Heart left ventricle (tissue), 16 donors: ENCODE measurements around the gene ERC1. TPM values are rescaled to one million over a fixed set of nuclear protein-coding genes. Genes with fewer than 3 reads are reported as not detected.

Experiments used
- ATAC-seq, 4 donors: fragments of 200-7000 bp; cut with Tn5 transposase; one replicate each; pipeline ENCODE4 v1.9.1; 2020 to 2022; ENCODE audit warnings: moderate library complexity in 4 of 4, mild to moderate bottlenecking in 3 of 4, moderate number of reproducible peaks in 1 of 4
- DNase-seq, 5 donors: peaks; one replicate each; pipeline ENCODE4 v3.0.0-alpha.2; 2020
- H3K27ac ChIP-seq, 12 donors: fragments of 200-600 bp; sonication (generic) in 4 of 12; one replicate each; pipeline versions ENCODE4 v1.5.0 to v1.8.0; 2016 to 2022; ENCODE audit warnings: mild to moderate bottlenecking in 2 of 12
- H3K27me3 ChIP-seq, 9 donors: fragments of 200-600 bp; sonication (generic) in 2 of 9; one replicate each; pipeline versions ENCODE4 v1.5.1 to v1.8.0; 2016 to 2022; ENCODE audit warnings: mild to moderate bottlenecking in 3 of 9
- H3K36me3 ChIP-seq, 9 donors: fragments of 200-600 bp; sonication (generic) in 2 of 9; one replicate each; pipeline versions ENCODE4 v1.5.0 to v1.8.0; 2018 to 2022; ENCODE audit warnings: mild to moderate bottlenecking in 2 of 9
- H3K4me1 ChIP-seq, 12 donors: fragments of 200-600 bp; sonication (generic) in 4 of 12; one replicate each; pipeline versions ENCODE4 v1.5.0 to v1.8.0; 2016 to 2022; ENCODE audit warnings: mild to moderate bottlenecking in 3 of 12
- H3K4me3 ChIP-seq, 12 donors: fragments of 200-600 bp; sonication (generic) in 4 of 12; one replicate each; pipeline versions ENCODE4 v1.5.0 to v1.8.0; 2017 to 2022; ENCODE audit warnings: mild to moderate bottlenecking in 9 of 12, moderate library complexity in 4 of 12
- H3K9me3 ChIP-seq, 12 donors: fragments of 200-600 bp; sonication (generic) in 4 of 12; one replicate each; pipeline versions ENCODE4 v1.5.0 to v1.8.0; 2016 to 2022; ENCODE audit warnings: mild to moderate bottlenecking in 1 of 12
- CTCF ChIP-seq, 12 donors: fragments of 200-600 bp; sonication (generic) in 4 of 12; IDR thresholded peaks; one replicate each; pipeline versions ENCODE4 v1.5.0 to v1.8.0; 2018 to 2022; ENCODE audit warnings: antibody characterized with exemption in 12 of 12, mild to moderate bottlenecking in 5 of 12
- POLR2A ChIP-seq, 2 donors: fragments of 450-650 bp; IDR thresholded peaks; one replicate each; pipeline ENCODE4 v1.6.1; 2017; ENCODE audit warnings: antibody characterized with exemption in 2 of 2, mild to moderate bottlenecking in 2 of 2, moderate library complexity in 2 of 2
- WGBS, 4 donors: extraction: QIAGEN DNeasy Blood & Tissue Kit in 2 of 4; methylation state at CpG; one replicate each; pipeline versions ENCODE4 v1.1.5 to v1.1.7; 2013 to 2018; 5-methylcytosine and 5-hydroxymethylcytosine counted together
- intact Hi-C, 10 donors: fragments of 100-400 bp; cut with DNase I; formaldehyde crosslinking; loops; one replicate each; pipeline versions ENCODE4 v1.11.1 to v1.14.2; 2022
- polyA plus RNA-seq, 2 donors: library from polyadenylated mRNA; stranded (reverse); fragments of 200-250 nt; gene quantifications; one replicate each; pipeline ENCODE4 v1.2.3, GENCODE V29; 2013
- total RNA-seq, 9 donors: library from RNA; depleted of rRNA in 2 of 9; stranded (reverse); fragments of >200 nt in 2 of 9; fragmentation: NEBNext Ultra II Directional in 3 of 9; extraction: Animal tissue kit (Norgen Biotek cat#: 25700) in 3 of 9; gene quantifications; one replicate each; pipeline versions ENCODE4 v1.1.0 to v1.2.4, GENCODE V29; 2016 to 2023
- donor health status: ischemic (EF 13 %, LVEDD 7.1; RV severe dilation, severe dysfunction).
- donor health status: healthy with polysubstance abuse.
- donor health status: DM: no; HTN: yes; CAD: no.
- donor health status: DM: no; HTN: no; CAD: no.
- donor health status: ischemic (EF 25% LVEDD 6.9; RV normal size, moderate dysfunction).
- donor health status: ischemic (EF 25% LVEDD 5.7; RV mildly dilated, moderate dysfunction).
- donor health status: healthy.
- donor health status: DM: yes; HTN: yes; CAD: no.
- donor health status: ischemic (EF 35%, LVEDD 5.7; RV mildly dilated, moderate dysfunction).
- donor health status: nonischemic (EF 11% LVEDD 7.7; RV severe dilation, severe dysfunction).
- donor health status: DM: yes; HTN: yes; CAD: no.
- donor health status: PGD.
- donor health status: ischemic (EF 29% LVEDD 5.4; RV normal size, mild dysfunction).
- donor health status: nonischemic (EF 23%, LVEDD 6.1; RV moderate dilation, normal function).

The ERC1 gene
- total and polyA plus RNA-seq, 11 donors = 13.5 to 84.0 (median 47.9) TPM

DNA sequence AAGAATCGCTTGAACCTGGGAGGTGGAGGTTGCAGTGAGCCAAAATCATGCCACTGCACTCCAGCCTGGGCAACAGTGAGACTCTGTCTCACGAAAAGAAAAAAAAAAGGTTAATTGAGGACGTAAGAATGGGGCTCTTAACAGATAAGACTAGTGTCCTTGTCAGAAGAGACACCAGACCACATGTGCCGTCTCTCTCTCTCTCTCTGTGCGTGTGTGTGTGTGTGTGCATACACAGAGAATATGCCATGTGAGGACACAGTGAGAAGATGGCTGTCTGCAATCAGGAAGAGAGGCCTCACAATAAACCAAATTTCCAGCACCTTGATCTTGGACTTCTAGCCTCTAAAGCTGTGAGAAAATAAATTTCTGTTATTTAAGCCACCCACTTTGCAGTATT lies 11.7 kb upstream of the ERC1 start:
- peak in 3 of 4 donors; percentile 31 to 60 (median 44) for ATAC-seq
- intact Hi-C loops = no loop called here
- H3K4me3 ChIP-seq = no peak overlapping the region
- no peaks in the 10 kb centered on the region for H3K27me3 ChIP-seq
- H3K36me3 ChIP-seq = peaks cover 0 to 7% (median 0%) of the 10 kb centered on the region in 9 donors
- no peak for TF ChIP-seq POLR2A (IDR thresholded peaks at IDR 0.05)
- no peak for TF ChIP-seq CTCF (IDR thresholded peaks at IDR 0.05)
- H3K4me1 ChIP-seq = peaks cover 0 to 1% (median 0%) of the 10 kb centered on the region in 12 donors
- WGBS, 4 donors = 53 to 73% (median 59%) methylated on average over 5 of the region's 5 CpGs
- no peak for DNase-seq
- no peak overlapping the region for H3K27ac ChIP-seq
- no peaks in the 10 kb centered on the region for H3K9me3 ChIP-seq

- ATAC-seq = no peak
- H3K36me3 ChIP-seq = peaks cover 0 to 3% (median 0%) of the 10 kb centered on the region in 9 donors
- no peak for TF ChIP-seq POLR2A (IDR thresholded peaks at IDR 0.05)
- no peak for TF ChIP-seq CTCF (IDR thresholded peaks at IDR 0.05)
- H3K9me3 ChIP-seq = no peaks in the 10 kb centered on the region
- H3K4me1 ChIP-seq = no peaks in the 10 kb centered on the region
- 93 to 97% (median 95%) methylated on average over 8 of the region's 8 CpGs for WGBS, 4 donors
- H3K4me3 ChIP-seq = no peak overlapping the region
- no peaks in the 10 kb centered on the region for H3K27me3 ChIP-seq
- no peak overlapping the region for H3K27ac ChIP-seq
- DNase-seq = no peak
- intact Hi-C loops = loop anchor here in 1 of 10 donors (10.0 kb wide), 1 partner anchor 113 kb away; no protein-coding TSS in a partner anchor
Measured at GRCh38 chr12:981176-981828, 9.7 kb upstream of the ERC1 start.

GRCh38 chr12:981961-982360 lies 9.1 kb upstream of the ERC1 start:
- Histone ChIP-seq H3K4me1 (no peaks in the 10 kb centered on the region), H3K27ac (no peak overlapping the region), H3K9me3 (no peaks in the 10 kb centered on the region), H3K4me3 (no peak overlapping the region), H3K27me3 (no peaks in the 10 kb centered on the region), H3K36me3 (no peaks in the 10 kb centered on the region)
- peak in 2 of 4 donors; percentile 31 for ATAC-seq
- no peak for TF ChIP-seq CTCF (IDR thresholded peaks at IDR 0.05)
- no peak for TF ChIP-seq POLR2A (IDR thresholded peaks at IDR 0.05)
- intact Hi-C loops = loop anchor here in 1 of 10 donors (10.0 kb wide), 1 partner anchor 113 kb away; no protein-coding TSS in a partner anchor
- WGBS, 4 donors = 75 to 84% (median 78%) methylated on average over 3 of the region's 3 CpGs
- no peak for DNase-seq

DNA sequence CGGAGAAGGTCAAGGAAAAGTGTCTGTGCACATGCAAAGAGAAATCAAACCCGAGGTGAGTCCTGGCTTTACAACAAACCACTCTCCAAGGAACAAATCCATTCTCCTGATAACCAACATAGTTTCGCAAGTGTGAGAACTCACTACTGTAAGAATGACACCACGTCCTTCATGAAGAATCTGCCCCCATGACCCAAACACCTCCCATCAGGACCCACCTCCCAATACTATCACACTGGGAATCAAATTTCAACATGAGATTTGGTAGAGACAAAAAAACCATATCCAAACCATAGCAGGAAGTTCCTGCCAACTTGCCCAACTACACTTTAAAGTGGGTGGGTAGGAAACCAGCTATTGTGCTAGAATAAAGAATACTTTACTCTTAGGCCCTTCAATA lies 2.4 kb upstream of the ERC1 start:
- Histone ChIP-seq H3K4me1 (peaks cover 0 to 41% (median 30%) of the 10 kb centered on the region in 12 donors), H3K9me3 (no peaks in the 10 kb centered on the region), H3K36me3 (no peaks in the 10 kb centered on the region), H3K27ac (peak overlapping the region in 9 of 12 donors; percentile 96 to 99 (median 98)), H3K4me3 (peak overlapping the region in 8 of 12 donors; percentile 3 to 97 (median 75)), H3K27me3 (no peaks in the 10 kb centered on the region)
- intact Hi-C loops = loop anchor here in 2 of 10 donors (5.0 to 10.0 kb wide), 2 partner anchors 104 to 106 kb away; no protein-coding TSS in a partner anchor
- DNase-seq = no peak
- TF ChIP-seq POLR2A (IDR thresholded peaks at IDR 0.05) (no peak), CTCF (IDR thresholded peaks at IDR 0.05) (no peak)
- 48 to 66% (median 61%) methylated on average over 4 of the region's 4 CpGs for WGBS, 4 donors
- no peak for ATAC-seq
